Duodenal mucosa (tissue), 2 donors: ENCODE measurements around the gene MAST3.
"Not testable (repeated sequence)": the region's sequence is repeated elsewhere in the genome, so short reads cannot be mapped to it uniquely, and the experiment has no call there.

ENCODE experiments used
- H3K27ac ChIP-seq: one replicate; pipeline ENCODE4 v1.7.0; 2013; ENCODE audit warnings: low read depth, low read length
- H3K27me3 ChIP-seq, 2 donors: one replicate each; pipeline ENCODE4 v1.7.0; 2013; ENCODE audit warnings: low read length in 2 of 2, control low read depth in 1 of 2; ENCODE audit not compliant: insufficient read depth in 2 of 2, control insufficient read depth in 1 of 2
- H3K36me3 ChIP-seq, 2 donors: one replicate each; pipeline ENCODE4 v1.7.0; 2013; ENCODE audit warnings: low read length in 2 of 2, control low read depth in 1 of 2; ENCODE audit not compliant: insufficient read depth in 2 of 2, control insufficient read depth in 1 of 2
- H3K4me1 ChIP-seq, 2 donors: one replicate each; pipeline ENCODE4 v1.7.0; 2013; ENCODE audit warnings: low read length in 2 of 2, control low read depth in 1 of 2; ENCODE audit not compliant: insufficient read depth in 2 of 2, control insufficient read depth in 1 of 2
- H3K4me3 ChIP-seq, 2 donors: one replicate each; pipeline ENCODE4 v1.7.0; 2013; ENCODE audit warnings: low read length in 2 of 2, low read depth in 1 of 2
- H3K9ac ChIP-seq, 2 donors: one replicate each; pipeline ENCODE4 v1.7.0; 2013; ENCODE audit warnings: low read length in 2 of 2, low read depth in 1 of 2
- H3K9me3 ChIP-seq, 2 donors: one replicate each; pipeline ENCODE4 v1.7.0; 2013; ENCODE audit warnings: low read length in 2 of 2, control low read depth in 1 of 2; ENCODE audit not compliant: control insufficient read depth in 1 of 2

Gene MAST3

GRCh38 chr19:18097993-18098890 is 664 bp downstream of the MAST3 start:
- Histone ChIP-seq H3K9ac (peak overlapping the region; percentile 69 to 78), H3K27ac (no peak overlapping the region), H3K36me3 (no peaks in the 10 kb centered on the region), H3K27me3 (peaks cover 0 to 8% of the 10 kb centered on the region in 2 donors), H3K4me1 (peaks cover 13 to 15% of the 10 kb centered on the region in 2 donors), H3K9me3 (no peaks in the 10 kb centered on the region), H3K4me3 (peak overlapping the region; percentile 69 to 80)

DNA sequence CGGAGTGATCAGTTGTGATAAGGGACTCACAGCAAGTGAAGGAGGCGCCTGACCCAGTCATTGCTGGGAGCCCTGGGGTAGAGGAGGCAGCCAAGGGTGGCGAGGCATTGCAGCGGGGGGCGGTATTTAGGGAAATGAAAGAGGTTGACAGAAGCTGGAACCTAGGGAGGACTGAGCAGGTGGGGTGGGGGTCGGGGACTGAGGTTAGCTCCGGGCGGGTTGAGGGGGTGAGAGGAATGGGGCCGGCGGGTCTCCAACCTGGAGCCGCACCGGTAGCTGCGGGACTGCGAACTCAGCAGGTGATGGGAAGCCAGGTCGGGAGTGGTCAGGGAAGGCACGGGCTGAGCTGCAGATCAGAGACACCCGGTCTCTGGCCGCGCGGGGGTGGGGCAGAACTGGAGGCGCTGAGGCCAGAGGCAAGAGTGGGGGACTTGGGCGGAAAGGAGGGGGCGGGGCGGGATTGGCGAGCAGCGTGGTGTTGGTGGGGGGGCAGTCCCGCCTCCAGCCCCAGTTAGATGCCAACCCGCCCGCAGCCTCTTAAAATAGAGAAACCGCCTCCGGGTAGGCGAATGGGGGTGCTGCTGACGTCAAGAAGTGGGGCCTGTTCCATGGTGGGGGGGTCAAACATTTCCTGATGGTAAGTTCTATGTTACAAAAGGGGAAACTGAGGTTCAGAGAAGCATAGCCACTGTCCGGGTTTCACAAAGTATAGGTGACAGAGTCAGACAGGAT is 1.5 kb downstream of the MAST3 start:
- peak overlapping the region; percentile 69 to 80 for H3K4me3 ChIP-seq
- no peak overlapping the region for H3K27ac ChIP-seq
- H3K9me3 ChIP-seq, result no peaks in the 10 kb centered on the region
- peaks cover 13 to 15% of the 10 kb centered on the region in 2 donors for H3K4me1 ChIP-seq
- peak overlapping the region in 1 of 2 donors; percentile 25 for H3K9ac ChIP-seq
- peaks cover 0 to 8% of the 10 kb centered on the region in 2 donors for H3K27me3 ChIP-seq
- no peaks in the 10 kb centered on the region for H3K36me3 ChIP-seq

GRCh38 chr19:18099623-18099995 is 2.0 kb downstream of the MAST3 start:
- Histone ChIP-seq H3K27me3 (peaks cover 0 to 8% of the 10 kb centered on the region in 2 donors), H3K36me3 (no peaks in the 10 kb centered on the region), H3K4me3 (peak overlapping the region; percentile 16 to 80), H3K9ac (no peak overlapping the region), H3K4me1 (peaks cover 13 to 18% of the 10 kb centered on the region in 2 donors), H3K27ac (no peak overlapping the region), H3K9me3 (no peaks in the 10 kb centered on the region)

GRCh38 chr19:18100710-18101109 is 3.1 kb downstream of the MAST3 start:
- Histone ChIP-seq H3K27ac (no peak overlapping the region), H3K27me3 (peaks cover 0 to 8% of the 10 kb centered on the region in 2 donors), H3K4me3 (no peak overlapping the region), H3K36me3 (no peaks in the 10 kb centered on the region), H3K4me1 (peaks cover 13 to 21% of the 10 kb centered on the region in 2 donors), H3K9me3 (no peaks in the 10 kb centered on the region), H3K9ac (no peak overlapping the region)

- Histone ChIP-seq H3K36me3 (no peaks in the 10 kb centered on the region), H3K27ac (no peak overlapping the region), H3K4me1 (peaks cover 13 to 21% of the 10 kb centered on the region in 2 donors), H3K9me3 (no peaks in the 10 kb centered on the region), H3K27me3 (peaks cover 0 to 8% of the 10 kb centered on the region in 2 donors), H3K4me3 (no peak overlapping the region), H3K9ac (no peak overlapping the region)
Measured at GRCh38 chr19:18101268-18101667, 3.7 kb downstream of the MAST3 start.

DNA sequence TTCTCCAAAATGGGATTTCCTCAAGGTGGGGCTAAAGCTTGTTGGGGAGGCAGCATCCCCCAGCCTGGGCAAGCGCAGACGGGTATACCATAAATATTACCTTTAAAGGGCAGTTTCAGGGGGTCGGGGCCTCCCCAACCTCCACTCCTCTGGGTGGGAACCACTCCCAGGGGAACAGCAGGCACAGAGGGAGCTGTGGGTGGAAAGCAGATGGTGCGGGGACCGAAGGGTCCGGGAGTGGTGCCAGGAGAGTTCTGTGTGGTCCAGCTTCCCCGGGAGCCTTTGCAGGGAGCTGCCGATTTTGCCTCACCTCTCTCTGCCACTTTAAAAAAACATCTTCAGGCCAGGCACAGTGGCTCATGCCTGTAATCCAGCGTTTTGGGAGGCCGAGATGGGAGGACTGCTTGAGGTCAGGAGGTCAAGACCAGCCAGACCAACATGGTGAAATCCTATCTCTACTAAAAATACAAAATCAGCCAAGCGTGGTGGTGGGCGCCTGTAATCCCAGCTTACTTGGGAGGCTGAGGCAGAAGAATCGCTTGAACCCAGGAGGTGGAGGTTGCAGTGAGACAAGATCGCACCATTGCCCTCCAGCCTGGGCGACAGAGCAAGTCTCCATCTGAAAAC is 5.5 kb downstream of the MAST3 start:
- Histone ChIP-seq H3K4me1 (peaks cover 18% of the 10 kb centered on the region in 2 donors), H3K27ac (no peak overlapping the region), H3K9me3 (no peaks in the 10 kb centered on the region), H3K4me3 (no peak overlapping the region), H3K9ac (no peak overlapping the region), H3K36me3 (no peaks in the 10 kb centered on the region), H3K27me3 (peaks cover 0 to 8% of the 10 kb centered on the region in 2 donors)

- Histone ChIP-seq H3K9ac (peak overlapping the region; percentile 57 to 73), H3K27me3 (peaks cover 0 to under 1% of the 10 kb centered on the region in 2 donors), H3K27ac (no peak overlapping the region), H3K36me3 (no peaks in the 10 kb centered on the region), H3K9me3 (no peaks in the 10 kb centered on the region), H3K4me3 (peak overlapping the region; percentile 70 to 72), H3K4me1 (peaks cover 20 to 21% of the 10 kb centered on the region in 2 donors)
Measured at GRCh38 chr19:18104793-18105131, 7.2 kb downstream of the MAST3 start.

GRCh38 chr19:18105259-18105658 is 7.7 kb downstream of the MAST3 start:
- H3K27ac ChIP-seq, H3K4me3 ChIP-seq, H3K27me3 ChIP-seq, H3K36me3 ChIP-seq, H3K9ac ChIP-seq, H3K9me3 ChIP-seq: not testable (repeated sequence)
- peaks cover 20 to 22% of the 10 kb centered on the region in 2 donors for H3K4me1 ChIP-seq

GRCh38 chr19:18107235-18107634 is 9.7 kb downstream of the MAST3 start:
- peaks cover 0 to 5% of the 10 kb centered on the region in 2 donors for H3K36me3 ChIP-seq
- H3K9ac ChIP-seq, result no peak overlapping the region
- peaks cover 30 to 32% of the 10 kb centered on the region in 2 donors for H3K4me1 ChIP-seq
- H3K27me3 ChIP-seq, result no peaks in the 10 kb centered on the region
- no peak overlapping the region for H3K27ac ChIP-seq
- H3K4me3 ChIP-seq, result no peak overlapping the region
- H3K9me3 ChIP-seq, result no peaks in the 10 kb centered on the region

GRCh38 chr19:18108897-18109296 is 11.3 kb downstream of the MAST3 start:
- Histone ChIP-seq H3K9ac (peak overlapping the region; percentile 82 to 94), H3K27me3 (no peaks in the 10 kb centered on the region), H3K36me3 (peaks cover 0 to 5% of the 10 kb centered on the region in 2 donors), H3K4me3 (peak overlapping the region; percentile 86 to 88), H3K27ac (peak overlapping the region; percentile 95), H3K4me1 (peaks cover 30 to 37% of the 10 kb centered on the region in 2 donors), H3K9me3 (no peaks in the 10 kb centered on the region)
